ENCODE results near the gene SLC39A3.

SLC39A3 gene

DNA sequence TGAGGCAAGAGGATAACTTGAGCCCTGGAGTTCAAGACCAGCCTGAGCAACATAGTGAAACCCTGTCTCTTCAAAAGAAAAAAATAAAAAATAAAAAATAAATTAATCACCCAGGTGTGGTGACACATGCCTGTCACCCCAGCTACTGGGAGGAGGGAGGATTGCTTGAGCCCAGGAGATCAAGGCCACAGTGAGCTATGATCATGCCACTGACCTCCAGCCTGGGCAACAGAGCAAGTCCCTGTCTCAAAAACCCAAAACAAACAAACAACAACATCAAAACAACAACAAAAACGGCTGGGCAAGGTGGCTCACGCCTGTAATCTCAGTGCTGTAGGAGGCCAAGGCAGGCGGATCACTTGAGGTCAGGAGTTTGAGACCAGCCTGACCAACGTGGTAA, 4.3 kb upstream of the SLC39A3 start:
- DNase-seq: no peak

DNA sequence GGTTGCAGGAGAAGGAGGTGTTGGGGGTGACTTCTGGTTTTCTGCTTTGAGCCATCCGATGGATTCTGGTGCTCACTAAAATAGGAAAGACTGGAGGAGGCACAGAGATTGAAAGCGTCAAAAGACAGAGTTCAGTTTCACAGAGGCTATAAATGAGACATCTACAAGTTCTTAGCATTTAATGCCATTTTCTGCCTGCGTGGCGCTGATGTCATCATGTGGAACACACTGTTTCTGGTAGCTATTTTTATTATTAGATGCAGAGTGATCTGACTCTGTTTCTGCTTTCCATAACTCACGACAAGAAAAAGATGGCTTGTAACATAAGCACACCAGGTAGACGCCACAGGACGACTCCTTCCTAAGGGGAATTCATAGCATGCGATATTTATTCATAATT, 3.3 kb upstream of the SLC39A3 start:
- no peak for DNase-seq

DNA sequence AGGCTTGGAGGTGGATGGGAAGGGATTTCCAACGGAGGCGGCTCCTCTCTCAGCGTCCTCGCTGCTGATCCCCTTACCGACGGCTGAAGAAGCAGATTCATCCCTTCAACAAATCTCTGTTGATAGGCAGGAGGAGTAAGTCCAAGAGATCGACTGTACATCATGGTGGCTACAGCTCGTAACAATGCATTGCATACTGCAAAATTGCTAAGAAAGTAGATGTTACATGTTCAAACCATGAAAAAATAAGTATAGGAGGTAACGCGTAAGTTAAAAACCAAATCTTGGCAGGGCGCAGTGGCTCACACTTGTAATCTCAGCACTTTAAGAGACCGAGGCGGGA, 468 bp upstream of the SLC39A3 start:
- no peak for DNase-seq

DNA sequence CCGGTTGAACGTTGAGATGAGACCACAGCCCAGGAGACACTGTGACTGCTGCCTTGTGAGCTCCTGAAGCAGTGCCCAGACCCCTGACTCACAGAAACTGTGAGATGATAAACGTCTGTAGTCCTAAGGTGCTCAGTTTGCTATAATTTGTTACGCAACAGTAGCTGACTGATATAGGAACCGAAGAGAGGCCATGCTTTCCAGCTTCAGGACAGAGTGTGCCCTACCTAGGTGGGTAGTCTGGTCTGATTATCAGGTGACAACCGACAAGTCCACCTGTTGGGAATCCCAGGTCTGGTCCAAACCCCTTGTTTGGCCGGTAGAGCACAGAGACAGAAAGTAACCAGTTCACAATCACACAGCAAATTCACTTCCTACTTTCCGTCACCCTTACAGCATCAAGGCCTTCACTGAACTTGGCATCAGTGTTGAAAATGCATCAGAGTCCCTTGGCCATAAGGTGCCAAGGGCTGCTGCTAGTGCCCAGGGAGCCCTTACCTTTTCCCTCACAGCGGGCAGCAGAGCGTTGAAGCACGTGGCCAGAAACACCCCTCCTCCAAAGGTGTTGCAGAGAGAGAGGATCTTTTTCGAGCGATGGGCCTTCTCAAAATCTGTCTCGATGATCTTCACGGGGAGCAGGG, 3.1 kb downstream of the SLC39A3 start:
- DNase-seq: no peak

DNA sequence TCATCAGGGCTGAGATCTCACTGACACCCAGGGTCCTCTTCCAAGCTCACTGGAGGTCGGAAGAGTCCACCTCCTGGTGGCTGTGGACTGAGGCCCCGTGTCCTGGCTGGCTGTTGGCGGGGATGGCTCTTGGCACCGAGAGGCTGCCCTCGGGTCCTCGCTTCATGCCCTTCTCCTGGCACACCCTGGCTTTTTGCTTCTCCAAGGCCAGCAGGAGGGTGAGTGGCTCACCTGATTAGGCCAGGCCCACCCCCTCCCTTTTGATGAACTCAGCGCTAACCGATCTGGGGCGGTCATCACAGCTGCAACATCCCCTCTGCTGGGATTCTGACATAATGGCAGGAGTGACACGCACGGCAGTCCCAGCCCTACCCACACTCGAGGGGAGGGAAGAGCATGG, 4.4 kb downstream of the SLC39A3 start:
- DNase-seq: no peak

DNA sequence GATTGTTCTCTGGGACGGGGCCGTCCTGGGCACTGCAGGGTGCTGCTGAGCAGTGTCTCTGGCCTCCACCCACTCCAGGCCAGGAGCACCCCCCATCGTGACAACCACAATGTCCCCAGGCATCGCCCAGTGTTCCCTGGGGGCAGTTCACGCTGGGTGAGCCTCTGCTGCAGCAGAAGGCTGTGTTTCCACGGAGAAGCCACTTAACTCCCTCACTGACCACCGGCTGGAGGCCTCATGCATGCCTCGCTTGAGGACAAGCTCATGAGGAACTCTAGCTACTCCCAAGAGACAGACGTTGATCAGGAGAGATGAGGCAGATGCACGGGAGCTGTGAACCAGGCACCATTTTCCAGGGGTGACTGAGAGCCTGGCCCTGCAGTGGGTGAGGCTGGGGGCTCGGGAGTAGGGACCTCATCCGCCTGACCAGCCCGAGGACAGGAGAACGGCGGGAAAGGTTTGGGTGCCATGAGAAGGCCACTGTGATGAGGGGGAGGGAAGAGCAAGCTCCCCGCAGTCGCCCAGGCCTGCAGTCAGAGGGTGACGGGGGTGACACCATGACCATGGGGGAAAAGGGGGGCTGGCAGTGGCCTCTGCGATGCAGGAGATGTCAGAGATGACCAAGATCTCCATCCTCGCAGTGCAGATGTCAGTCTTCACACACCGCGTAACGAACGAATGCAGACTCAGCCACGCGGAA, 5.1 kb downstream of the SLC39A3 start:
- DNase-seq: no peak

DNA sequence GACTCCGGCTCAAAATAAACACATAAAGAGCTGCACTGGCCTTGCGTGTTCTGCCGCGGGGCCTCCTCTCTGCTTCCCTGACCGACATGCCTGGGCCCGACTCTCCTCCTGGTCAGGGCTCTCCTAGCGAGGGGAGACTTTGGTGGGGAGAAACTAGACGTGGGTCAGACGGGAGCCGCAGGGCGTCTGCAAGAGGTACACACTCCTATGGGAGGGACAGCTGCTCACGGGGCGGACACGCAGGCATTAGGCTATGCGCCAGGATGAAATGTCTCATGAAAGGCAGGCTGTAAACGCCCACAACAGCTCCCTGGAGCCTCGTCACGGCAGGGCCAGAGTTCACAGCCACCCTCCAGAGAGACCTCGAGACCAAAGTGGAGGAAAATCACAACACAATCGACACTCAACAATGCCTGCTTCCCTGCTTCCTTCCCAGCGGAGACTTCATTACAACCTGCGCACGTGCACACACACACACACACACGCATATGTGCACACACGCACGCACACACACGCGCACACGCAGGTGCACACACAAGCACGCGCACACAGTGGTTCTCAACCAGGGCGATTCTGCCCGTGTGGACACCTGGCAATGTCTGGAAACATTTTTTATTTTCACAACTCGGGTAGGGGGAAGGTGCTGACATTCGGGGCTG, 5.8 kb downstream of the SLC39A3 start:
- DNase-seq: no peak

DNA sequence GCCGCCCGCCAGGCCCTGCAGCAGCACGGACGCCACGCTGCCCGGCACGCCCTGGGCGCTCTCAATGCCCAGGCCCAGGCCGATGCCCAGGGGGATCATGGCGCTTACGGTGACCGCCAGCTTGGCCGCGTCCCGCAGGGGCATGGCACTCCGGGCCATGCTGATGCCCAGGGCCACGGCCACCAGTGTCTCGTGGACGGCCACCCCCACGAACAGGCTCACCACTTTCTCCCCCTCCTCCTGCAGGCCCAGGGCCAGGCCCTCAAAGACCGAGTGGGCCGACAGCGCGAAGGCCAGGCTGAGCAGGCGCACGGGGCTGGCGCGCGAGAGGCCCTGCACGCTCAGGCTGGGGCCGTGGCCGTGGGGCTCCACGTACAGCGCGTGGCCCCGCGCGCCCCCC, 6.9 kb downstream of the SLC39A3 start:
- no peak for DNase-seq

DNA sequence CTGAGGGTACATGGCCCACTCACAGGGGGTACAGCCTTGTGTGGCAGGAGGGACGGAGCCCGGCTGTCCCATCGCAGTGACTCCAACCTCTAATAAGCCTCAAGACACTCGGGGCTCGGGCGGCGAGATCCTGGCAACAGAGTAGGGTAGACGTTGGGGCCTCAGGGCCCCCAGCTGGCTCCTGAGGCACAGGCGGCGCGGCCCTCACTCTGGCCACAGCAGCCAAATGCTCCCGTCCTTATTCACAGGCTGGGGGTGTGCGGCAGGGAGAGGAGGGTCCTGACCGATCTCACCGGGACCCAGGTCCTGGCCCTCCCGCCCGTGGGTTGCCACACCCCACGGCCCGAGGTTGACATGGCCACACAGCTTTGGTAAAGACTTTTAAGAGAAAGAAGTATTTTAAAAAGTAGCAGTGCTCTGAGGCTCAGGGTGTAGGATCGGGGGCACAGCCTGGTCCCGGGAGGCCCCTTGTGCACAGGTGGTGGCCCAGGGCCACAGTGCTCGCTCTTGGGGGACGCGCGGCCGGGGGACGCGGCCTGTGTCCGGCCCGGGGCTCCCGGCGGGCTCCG, 7.6 kb downstream of the SLC39A3 start:
- DNase-seq: no peak

DNA sequence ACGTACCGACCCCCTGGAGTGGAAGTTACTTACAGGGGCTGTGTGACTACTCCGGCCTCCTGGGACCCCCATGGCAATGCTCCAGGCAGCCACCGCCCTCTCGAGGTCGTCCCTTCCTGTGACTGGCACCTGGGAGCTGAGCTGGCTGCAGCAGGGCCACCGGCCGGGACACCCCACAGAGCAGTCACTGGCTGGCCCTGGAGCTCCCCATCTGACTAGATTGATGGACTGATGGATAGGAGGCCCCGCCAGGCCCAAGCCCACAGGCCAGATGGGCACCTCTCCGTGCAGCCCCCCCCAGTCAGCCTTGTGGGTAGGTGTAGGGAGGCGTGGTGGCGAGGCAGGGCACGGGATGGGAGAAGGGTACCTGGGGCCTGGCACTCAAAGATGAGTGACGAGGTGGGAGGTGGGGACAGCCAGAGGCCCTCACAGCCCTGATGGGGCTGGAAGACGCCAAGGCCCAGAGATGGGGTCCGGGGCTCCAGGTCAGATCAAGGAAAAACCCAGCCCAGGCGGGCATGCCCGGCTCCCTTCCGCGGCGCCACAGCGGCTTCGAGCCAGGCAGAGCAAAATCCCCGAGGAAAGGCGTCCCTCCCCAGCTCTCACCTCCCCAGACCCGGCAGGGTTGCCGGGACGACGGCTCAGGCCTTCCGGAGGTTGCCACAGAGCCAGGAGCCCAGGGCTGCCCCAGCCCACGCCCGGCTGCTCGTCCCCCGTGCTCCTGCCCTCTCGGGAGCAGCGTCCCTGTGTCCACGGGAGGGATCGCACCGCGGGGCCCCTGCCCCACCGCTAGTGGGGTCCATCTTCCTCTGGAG, 8.4 kb downstream of the SLC39A3 start:
- DNase-seq: no peak

DNA sequence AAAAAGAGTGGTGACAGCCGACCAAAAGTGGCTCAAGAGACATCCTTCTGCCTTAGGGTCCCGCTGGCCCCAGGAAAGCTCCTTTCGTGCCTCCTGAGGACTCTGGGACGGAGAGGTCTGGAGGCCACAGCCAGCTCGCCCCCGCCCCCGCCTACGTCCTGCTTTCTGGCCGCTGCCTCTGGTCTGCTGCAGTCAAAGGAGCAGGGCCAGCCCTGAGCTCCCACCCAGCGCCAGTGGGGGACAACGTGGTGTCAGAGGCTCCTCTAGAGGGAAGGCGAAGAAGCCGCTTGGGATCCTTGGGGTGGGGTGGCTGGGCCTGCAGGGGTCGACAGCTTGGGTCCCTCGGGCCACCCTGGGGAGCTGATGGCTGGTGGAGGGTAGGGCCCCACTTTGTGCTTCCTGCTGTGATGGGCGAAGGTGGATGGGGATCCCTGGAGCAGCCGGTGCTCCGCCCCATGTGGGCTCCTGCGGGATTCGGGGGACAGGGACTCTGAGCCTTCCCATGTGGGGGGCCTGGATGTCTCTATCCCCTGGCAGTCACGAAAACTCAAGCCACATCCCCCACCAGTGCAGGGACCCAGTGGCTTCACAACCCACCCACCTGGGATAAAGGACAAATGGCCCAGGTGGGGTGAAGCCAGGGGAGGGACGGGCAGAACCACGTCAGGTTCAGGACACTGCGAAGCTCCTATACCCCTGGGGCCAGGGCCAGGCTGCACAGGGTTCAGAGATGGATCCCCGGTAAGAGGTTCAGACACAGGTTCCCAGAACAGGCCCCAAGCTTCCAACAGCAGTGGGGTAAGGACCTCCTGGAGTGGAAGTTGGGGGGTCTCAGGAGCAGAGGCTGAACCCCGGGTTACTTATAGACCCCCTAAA, 9.6 kb downstream of the SLC39A3 start:
- DNase-seq: no peak

DNA sequence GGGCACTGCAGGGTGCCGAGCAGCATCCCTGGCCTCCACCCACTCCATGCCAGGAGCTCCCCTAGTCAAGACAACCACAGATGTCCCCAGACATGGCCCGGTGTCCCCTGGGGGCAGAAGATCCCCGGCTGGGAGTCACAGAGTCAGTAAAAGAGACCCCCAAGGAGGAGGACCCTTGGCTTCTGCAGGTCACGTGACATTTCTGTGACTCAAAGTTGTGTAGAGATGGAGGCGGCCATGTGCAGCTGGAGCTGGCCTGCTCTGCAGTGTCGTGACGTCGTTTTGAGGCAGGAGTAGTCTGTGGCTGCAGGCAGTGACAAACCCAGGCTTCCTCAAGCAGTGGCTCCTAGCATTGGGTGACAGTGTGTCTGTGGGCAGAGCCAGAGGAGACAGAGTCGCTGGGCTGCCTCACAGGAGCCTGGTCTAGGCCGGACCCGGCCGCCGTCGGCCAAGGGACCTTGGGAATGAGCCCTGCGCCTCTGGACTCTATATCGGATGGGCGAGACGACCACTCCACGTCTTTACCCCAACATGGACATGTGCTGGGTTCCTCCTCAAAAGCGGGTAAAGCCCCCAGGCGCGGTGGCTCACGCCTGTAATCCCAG, 10.9 kb downstream of the SLC39A3 start:
- DNase-seq: no peak

DNA sequence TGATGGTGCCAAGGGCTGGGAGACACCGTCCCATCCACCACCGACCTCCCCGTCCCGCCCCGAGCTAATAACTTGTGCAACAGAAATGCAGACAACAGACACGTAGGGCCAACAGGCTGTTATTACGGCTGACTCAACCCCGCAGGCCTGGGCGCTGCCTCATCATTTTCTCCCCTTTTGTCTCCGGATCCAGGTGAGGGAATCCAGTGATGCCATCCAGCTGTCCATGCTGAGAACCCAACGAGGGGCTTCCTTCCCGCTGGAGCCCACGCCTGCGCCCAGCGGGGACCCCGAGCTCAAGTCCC, 12.2 kb downstream of the SLC39A3 start:
- no peak for DNase-seq

DNA sequence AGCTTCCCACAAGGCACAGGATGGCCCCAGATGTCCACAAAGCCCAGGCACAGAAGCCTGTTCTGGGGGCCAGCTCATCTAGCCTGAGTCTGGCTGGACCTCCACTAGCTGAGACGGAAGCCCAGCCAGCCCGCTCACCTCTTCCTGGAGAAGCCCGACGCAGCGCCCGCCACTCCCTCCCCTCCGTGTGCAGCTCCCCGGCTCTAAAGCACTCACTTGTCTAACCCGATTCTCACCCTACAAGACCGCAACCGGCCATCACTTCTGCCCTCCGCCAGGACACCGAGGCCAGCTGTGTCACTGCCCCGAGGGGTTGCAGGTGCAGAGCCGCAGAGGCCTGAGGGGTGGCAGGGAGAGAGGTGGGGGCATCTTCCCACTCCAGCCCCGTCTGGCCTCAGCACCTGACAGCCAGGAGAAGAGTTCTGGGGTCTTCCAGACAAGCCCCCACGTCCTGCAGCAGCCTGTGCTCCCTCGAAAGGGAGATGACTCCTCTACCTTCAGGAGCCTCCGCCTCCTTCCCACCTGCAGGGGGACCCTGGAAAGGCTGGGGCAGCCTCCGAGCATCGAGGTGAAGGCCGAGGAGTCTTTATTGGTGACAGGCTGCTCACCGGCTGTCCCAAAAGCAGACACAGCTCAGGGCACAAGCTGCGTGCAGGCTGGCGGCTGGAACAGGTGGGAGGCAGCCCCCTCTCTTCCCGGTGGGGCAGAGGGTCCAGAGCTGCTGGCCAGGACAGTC, 12.7 kb downstream of the SLC39A3 start:
- no peak for DNase-seq

DNA sequence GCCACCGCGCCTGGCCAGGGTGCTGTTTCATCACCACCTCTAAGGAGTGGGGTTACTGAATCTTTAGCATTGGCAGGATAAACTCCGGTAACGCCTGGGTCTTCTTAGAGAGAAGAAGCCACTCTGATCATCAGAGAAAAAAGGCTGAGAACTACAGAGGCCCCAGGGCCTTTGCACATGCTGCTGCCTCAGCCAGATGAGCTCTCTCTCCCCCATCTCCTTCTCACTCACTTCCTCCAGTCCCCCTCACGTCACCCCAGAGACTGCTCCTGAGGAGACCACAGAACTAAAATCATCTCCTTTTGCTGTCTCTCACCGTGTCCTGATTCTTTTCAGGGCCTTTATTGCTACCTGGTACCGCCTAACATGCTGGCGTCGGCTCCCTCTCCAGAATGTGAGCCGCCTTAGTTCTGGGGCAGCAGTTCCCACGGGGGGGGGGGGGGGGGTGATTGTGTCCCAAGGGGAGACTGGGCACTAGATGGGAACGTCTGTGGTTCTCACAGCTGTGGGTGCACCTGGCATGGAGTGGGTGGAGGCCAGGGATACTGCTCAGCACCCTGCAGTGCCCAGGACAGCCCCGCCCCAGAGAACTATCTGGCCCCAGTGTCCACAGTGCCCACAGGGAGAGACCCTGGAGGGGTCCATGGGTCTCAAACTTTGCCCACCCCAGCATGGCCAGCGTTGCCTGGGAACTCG, 13.5 kb downstream of the SLC39A3 start:
- DNase-seq: no peak

DNA sequence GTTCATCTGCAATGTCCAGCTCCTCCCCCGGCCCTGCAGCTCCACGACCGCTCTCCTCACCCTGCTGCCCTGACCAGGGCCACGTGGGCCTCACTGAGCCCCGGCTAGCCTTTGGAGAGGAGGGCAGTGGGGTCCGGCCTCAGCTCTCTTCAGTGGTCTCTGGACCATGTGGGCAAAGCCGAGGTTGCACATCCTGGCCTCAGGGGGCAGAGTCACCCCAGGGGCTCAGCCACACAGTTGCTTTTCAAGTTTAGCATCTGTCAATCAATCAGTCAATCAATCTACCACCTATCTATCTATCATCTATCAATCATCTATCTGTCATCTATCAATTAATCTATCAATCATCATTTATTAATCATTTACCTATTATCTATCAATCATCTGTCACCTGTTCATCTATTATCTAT, 15.7 kb downstream of the SLC39A3 start:
- DNase-seq: no peak

DNA sequence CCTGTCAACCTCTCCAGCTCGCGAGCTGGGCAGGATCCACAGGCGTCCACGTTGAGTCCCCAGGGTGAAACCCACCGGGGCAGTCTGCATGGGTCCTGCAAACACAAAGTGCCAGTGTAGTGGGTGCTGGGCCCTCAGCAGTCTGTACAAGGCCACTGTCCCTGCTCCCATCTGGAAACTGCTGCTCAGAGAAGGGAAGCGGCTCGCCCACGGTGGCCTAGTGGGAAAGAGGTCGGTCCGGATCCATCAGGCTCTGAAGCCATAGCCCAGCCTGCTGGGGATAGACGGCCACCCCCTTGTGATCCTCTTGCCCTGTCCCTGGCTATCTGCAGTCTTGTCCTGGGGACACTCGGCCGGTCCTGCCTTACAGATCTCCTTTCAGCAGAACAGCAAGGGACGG, 16.1 kb downstream of the SLC39A3 start:
- no peak for DNase-seq

DNA sequence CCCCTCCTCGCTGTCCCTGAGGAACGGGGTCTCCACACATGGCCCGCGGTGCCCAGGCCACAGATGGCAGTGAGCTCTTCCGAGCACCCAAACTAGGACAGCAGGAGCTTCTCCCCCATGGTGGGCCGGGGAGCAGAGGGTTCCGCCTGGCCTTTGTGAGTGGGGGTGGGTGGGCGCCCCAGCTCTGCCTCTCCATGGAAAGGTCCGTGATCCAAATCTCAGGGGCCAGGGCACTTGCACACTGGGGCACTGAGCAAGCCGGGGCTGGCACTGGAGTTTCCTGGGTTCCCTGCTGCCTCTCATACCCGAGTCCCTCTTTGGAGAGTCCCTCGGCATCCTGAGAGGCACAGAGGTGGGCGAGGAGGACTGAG, 16.5 kb downstream of the SLC39A3 start:
- DNase-seq: no peak

DNA sequence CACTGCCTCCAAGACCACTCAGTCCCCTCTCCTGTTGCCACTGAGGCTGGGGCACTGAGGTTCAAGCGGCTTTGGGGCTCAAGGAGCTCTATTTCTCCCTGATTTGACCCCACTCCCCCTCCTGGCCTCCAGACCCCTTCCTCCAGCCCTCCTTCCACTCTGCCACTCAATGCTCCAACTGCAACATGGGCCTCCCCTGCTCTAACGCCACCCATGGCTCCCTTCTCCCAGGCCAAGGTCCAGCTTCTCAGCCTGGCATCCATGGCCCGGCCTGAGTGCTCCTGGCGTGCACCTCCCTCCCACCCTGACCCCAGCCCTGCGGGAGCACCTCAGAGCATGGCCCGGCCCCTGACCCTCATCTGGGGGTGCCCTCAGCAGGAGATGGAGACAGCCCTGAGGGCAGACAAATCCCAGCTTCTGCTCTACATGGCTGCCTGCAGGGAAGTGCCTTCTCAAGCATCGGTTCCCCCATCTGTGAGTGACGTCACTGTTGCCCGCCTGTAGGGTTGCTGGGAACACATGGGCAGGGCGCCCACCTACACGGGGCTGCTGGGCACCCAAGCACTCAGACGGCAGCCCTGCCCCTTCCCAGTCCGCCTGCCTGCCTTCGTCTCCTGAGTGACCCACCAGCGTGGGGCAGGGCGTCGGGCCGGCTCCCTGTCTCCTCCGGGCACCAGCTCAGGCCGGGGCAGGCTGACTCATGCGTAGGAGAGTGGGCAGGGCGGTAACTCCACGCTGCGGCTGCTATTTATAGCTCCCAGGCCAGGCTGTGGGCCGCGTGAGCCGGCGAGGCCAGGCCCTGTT, 17.1 kb downstream of the SLC39A3 start:
- no peak for DNase-seq

Measured in activated CD4-positive, CD25-positive, alpha-beta regulatory T cell (primary cell).